HG03139 (cell line): ENCODE measurements around the gene GMCL2.
A peak's percentile ranks its signal among the peaks of the same experiment; 100 is the strongest.

Experiments used
- ATAC-seq: cut with Tn5 transposase; IDR thresholded peaks from one replicate; pipeline ENCODE4 v1.9.1; 2021; ENCODE audit not compliant: unreplicated experiment

Gene GMCL2

GRCh38 chr5:178145965-178146820 is 41.0 kb downstream of the GMCL2 start:
- ATAC-seq: peak; percentile 74

DNA sequence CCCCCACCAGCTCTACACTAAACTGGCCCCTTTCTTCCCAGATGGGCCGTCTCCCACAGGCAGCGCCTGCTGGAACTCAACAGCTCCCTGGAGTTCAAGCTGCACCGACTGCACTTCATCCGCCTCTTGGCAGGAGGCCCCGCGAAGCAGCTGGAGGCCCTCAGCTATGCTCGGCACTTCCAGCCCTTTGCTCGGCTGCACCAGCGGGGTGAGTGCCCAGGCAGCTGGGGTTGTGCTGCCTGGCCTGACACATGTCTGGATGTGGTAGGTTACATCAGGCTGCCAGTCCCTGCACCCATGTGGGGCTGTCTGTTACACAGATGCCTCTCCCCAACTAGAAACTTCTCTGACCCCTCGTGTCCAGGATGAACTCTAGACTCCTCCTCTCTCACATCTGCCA is 43.3 kb downstream of the GMCL2 start:
- no peak for ATAC-seq

DNA sequence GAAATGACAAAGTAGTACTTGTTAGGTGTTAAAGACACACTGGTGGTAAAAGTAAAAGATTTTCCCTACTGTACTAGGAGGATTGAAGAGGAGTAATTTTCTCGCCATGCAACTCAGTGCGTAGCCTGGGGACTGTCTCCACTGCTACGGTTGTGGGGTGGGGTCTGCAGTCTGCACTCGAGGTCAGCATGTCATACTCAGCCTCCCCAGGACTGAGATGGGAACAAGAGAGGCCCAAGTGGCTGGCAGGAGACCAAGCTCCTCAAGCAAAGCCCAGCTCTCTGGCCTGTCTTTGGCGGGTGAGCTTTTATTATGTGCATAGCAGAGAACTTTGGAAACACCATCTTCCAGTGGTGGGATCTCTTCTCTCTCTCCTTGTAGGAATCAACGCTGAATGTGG is 43.9 kb downstream of the GMCL2 start:
- no peak for ATAC-seq

- no peak for ATAC-seq
Measured at GRCh38 chr5:178142642-178143041, 44.5 kb downstream of the GMCL2 start.

DNA sequence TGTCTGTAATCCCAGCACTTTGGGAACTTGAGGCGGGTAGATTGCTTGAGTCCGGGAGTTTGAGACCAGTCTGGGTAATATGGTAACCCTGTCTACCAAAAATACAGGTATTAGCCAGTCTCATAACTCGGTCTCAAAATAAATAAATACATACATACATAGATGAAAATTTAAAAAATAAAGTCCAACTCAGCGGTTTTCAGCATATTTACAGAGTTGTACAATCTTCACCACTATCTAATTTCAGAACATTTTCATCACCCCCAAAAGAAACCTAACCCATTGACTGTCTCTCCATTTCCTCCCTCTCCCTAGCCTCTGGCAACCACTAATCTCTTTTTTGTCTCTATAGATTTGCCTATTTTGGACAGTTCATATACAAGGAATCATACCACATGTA is 45.6 kb downstream of the GMCL2 start:
- ATAC-seq: no peak

DNA sequence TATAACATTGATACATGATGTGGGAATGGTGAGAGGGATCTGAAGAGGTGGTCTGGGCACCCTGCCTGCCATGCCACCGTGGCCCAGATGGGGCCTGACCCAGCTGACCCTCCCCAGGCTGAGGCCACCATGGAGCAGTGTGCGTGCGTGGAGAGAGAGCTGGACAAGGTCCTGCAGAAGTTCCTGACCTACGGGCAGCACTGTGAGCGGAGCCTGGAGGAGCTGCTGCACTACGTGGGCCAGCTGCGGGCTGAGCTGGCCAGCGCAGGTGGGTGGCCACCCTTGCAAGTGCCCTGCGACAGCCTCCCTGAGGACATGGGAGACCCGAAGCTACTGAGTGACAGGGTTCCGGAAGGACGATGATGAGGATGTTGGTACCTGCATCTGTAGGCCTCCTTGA is 49.2 kb downstream of the GMCL2 start:
- ATAC-seq: no peak

GRCh38 chr5:178136990-178137389 is 50.2 kb downstream of the GMCL2 start:
- ATAC-seq: no peak
